ENCODE measurements around the gene SFT2D3.

The SFT2D3 gene

DNA sequence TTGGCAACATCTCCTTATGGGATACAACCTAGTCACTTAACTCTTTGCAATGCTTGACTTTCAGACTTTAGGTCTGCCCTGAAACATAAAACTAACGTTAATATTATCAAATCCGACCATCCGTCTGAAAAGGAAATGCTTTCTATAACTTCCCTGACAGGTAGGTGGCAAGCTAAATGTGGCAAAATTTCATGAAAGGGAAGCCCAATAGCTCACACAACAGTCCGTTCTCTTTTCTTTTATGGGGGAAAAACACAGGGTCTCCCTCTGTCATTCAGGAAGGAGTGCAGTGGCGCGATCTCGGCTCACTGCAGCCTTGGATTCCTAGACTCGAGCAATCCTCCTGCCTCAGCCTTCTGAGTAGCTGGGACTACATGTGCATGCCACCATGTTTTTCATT lies 52.9 kb downstream of the SFT2D3 start:
- DNase-seq = no peak
